Measurements from ENCODE around the gene TMEM11. TPM values are rescaled to one million over a fixed set of nuclear protein-coding genes. Genes with fewer than 3 reads are reported as not detected.

TMEM11 gene
- total RNA-seq, 1 experiment from 2014 or later: 32.5 TPM

DNA sequence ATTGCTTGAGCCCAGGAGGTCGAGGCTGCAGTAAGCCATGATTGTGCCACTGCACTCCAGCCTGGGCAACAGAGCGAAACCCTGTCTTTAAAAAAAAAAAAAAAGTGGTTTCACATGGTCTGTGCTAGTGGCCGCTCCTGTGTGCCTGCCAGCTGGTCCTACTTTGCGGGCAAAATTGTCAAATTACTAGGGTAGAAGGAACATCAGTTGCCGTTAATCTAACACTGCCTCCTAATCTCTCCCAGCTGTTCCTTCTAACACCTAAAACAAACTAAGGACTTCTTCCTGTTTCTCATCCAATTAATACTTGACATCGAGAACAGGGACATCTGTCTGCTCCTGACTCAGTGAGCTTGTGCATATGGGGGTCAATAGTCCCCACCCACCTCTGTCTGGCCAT is 23.9 kb downstream of the TMEM11 start:
- Histone ChIP-seq H2BK12ac (ENCODE audit: insufficient read length, low read depth, low read length) (no peak overlapping the region), H2BK120ac (ENCODE audit: low read depth, low read length, poor library complexity, severe bottlenecking) (no peak overlapping the region), H3K9me3 (ENCODE audit: control insufficient read depth, low read depth, low read length) (no peaks in the 10 kb centered on the region), H3K79me2 (ENCODE audit: insufficient read depth, low read length) (no peaks in the 10 kb centered on the region), H2AK5ac (ENCODE audit: insufficient read length, low read length) (no peak overlapping the region), H4K91ac (ENCODE audit: insufficient read length, low read depth, low read length) (no peak overlapping the region), H3K23ac (ENCODE audit: insufficient read length, low read depth, low read length) (no peak overlapping the region), H2BK20ac (ENCODE audit: low read depth, low read length, poor library complexity, severe bottlenecking) (no peak overlapping the region), H2AFZ (ENCODE audit: low read length) (no peak overlapping the region), H4K20me1 (ENCODE audit: control insufficient read depth, insufficient read depth, insufficient read length) (no peaks in the 10 kb centered on the region), H3K79me1 (ENCODE audit: insufficient read depth, low read depth, low read length, poor library complexity, severe bottlenecking) (no peaks in the 10 kb centered on the region), H2BK5ac (ENCODE audit: insufficient read length, low read length) (no peak overlapping the region), H3K56ac (ENCODE audit: insufficient read length, low read depth, low read length) (no peak overlapping the region), H3K27me3 (ENCODE audit: insufficient read depth, low read length) (no peaks in the 10 kb centered on the region), H3K27ac (ENCODE audit: insufficient read length, low read depth, low read length) (no peak overlapping the region), H3K18ac (ENCODE audit: insufficient read length, low read depth, low read length) (no peak overlapping the region), H3K4me2 (ENCODE audit: insufficient read depth, insufficient read length, low read length) (no peak overlapping the region), H4K8ac (replicated peaks; ENCODE audit: insufficient read length, low read depth, low read length) (no peak overlapping the region), H3K9ac (ENCODE audit: extremely low read depth, insufficient read length, low read length) (no peak overlapping the region), H3K4me1 (ENCODE audit: insufficient read depth, low read length) (peaks cover 4% of the 10 kb centered on the region; the same call in 1 of the 2 replicates), H3K4ac (ENCODE audit: low read depth, low read length) (no peak overlapping the region), H3K14ac (ENCODE audit: insufficient read depth, low read length) (no peak overlapping the region), H4K5ac (ENCODE audit: insufficient read length, low read depth, low read length) (no peak overlapping the region), H2BK15ac (ENCODE audit: low read depth, low read length) (no peak overlapping the region), H3K23me2 (ENCODE audit: insufficient read length, low read depth, low read length, poor library complexity, severe bottlenecking) (no peaks in the 10 kb centered on the region), H3T11ph (ENCODE audit: low read length) (no peak overlapping the region)
- TF ChIP-seq, protein P1, sequence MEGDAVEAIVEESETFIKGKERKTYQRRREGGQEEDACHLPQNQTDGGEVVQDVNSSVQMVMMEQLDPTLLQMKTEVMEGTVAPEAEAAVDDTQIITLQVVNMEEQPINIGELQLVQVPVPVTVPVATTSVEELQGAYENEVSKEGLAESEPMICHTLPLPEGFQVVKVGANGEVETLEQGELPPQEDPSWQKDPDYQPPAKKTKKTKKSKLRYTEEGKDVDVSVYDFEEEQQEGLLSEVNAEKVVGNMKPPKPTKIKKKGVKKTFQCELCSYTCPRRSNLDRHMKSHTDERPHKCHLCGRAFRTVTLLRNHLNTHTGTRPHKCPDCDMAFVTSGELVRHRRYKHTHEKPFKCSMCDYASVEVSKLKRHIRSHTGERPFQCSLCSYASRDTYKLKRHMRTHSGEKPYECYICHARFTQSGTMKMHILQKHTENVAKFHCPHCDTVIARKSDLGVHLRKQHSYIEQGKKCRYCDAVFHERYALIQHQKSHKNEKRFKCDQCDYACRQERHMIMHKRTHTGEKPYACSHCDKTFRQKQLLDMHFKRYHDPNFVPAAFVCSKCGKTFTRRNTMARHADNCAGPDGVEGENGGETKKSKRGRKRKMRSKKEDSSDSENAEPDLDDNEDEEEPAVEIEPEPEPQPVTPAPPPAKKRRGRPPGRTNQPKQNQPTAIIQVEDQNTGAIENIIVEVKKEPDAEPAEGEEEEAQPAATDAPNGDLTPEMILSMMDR (conservative IDR thresholded peaks at IDR 0.05): no peak
- Mint-ChIP-seq H3K27me3 (ENCODE audit: low read depth) (no peaks in the 10 kb centered on the region; the same call in 1 of the 2 replicates), H3K9me3 (no peaks in the 10 kb centered on the region), H3K36me3 (ENCODE audit: insufficient read depth in 1 of 3, low read depth in 3 of 3) (peaks cover 7 to 45% (median 13%) of the 10 kb centered on the region in 3 experiments; a peak in 6 of 7 replicates), H3K4me3 (no peak overlapping the region), H3K27ac (no peak overlapping the region), H3K4me1 (peaks cover 0 to 9% of the 10 kb centered on the region in 2 experiments; a peak in 2 of 4 replicates)
- WGBS (ENCODE audit: extremely low coverage, insufficient read length, low lambda C conversion rate): no CpG with 5 or more reads among the region's 6 CpGs
- no peak for DNase-seq
